DMS 273 treated with DMSO at 0.1 percent for 48 hours (cell line): ENCODE results near the gene B3GAT2.

Source experiments
- DNase-seq: peaks from one replicate; lab custom pipeline; 2025; lab: John Stamatoyannopoulos, UW

The B3GAT2 gene

GRCh38 chr6:70843328-70843918, 113.4 kb downstream of the B3GAT2 start:
- DNase-seq = no peak

DNA sequence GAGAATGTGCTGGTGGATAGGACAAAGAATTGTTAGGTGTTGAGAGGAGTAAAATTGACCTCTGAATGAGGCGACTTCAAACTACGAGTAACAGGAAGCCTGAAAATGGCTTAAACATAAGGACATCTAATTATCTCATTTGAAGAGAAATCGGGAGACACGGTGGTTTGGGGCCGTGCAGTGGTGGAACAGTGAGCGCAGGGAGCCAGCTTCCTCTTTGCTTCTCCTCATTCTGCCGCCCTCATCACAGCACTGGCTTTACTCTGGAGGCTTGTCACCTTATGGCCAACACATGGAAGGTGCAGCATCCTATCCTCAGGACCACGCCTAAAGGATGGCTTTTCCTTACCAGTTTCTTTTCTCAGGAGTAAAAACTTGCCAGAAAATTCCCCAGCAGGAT, 114.3 kb downstream of the B3GAT2 start:
- DNase-seq = no peak

- DNase-seq = no peak
These were observed 115.7 kb downstream of the B3GAT2 start for GRCh38 chr6:70841112-70841511.

GRCh38 chr6:70839286-70840266, 117.3 kb downstream of the B3GAT2 start:
- no peak for DNase-seq

GRCh38 chr6:70838907-70839285, 118.0 kb downstream of the B3GAT2 start:
- DNase-seq = no peak

DNA sequence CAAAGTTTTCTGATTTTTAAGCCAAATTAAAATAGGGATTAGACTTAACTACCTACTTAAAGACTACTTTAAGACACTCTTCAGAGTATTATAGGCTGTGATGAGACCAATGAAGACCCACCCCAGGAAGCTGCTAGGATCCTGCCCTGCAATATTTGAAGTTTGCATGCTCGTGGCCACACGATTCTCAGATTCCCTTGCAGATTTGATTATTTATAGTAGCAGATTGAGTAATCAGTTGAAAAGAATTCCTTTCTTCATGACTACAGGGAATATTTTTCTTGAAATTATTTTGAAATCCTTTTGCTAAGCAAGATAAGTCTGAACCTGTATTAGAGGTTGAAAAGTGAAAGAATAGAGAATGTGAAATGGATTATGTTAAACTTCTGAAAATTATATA, 122.3 kb downstream of the B3GAT2 start:
- DNase-seq = no peak

- no peak for DNase-seq
These were observed 125.4 kb downstream of the B3GAT2 start for GRCh38 chr6:70831427-70831826.

DNA sequence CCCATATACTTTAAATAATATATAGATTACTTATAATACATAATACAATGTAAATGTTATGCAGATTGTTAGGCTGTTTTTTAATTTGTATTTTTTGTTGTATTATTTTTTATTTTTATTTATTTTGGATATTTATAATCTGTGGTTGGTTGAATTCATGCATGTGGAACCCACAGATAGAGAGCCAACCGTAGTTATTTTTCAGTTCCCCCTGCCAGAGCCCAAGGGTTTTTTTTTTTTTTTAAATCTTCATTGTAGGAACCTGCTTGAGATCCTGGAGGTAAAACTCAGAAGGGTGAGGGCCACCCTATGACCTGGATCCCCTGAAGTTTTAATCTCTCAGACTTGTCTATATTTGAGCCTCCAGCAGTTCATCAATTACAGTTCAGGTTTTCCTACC, 133.2 kb downstream of the B3GAT2 start:
- no peak for DNase-seq

GRCh38 chr6:70821751-70822150, 135.1 kb downstream of the B3GAT2 start:
- no peak for DNase-seq

GRCh38 chr6:70820778-70821177, 136.1 kb downstream of the B3GAT2 start:
- DNase-seq = no peak

DNA sequence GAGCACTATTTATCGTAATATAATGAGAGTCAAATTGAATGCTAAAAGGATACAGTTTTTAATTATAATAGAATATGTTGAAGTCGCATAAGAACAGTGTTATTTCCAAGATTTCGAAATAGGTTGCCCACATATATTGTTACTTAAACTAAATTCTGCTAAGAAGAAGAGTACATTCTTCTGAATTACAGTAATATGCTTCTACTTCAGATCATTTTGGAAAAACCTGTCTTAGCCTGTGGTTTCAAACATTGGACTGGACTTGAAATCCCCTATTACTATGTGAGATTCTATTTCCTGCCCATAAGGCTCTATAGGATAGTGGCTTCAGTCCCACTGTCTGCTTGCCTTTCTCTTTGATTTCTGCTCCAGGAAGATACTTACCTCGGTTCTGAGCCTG, 137.2 kb downstream of the B3GAT2 start:
- DNase-seq = no peak

- DNase-seq = no peak
These were observed 143.0 kb downstream of the B3GAT2 start for GRCh38 chr6:70813885-70814284.

DNA sequence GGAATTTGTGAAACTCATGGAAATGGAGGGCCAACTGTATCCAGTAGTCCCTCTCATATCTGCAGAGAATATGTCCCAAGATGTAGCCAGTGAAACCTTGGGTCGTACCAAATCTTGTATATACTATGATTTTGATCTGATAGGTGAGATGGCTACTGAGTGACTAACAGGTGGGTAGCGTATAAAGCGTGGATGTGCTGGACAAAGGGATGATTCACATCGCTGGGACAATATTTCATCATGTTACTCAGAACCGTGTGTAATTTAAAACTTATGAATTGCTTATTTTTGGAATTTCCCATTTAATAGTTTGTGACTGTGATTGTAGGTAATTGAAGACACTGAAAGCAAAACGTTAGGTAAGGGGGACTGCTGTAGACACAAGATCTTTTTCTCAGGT, 145.1 kb downstream of the B3GAT2 start:
- no peak for DNase-seq
